Measurements from ENCODE around the gene FCHSD2. TPM values are rescaled to one million over a fixed set of nuclear protein-coding genes. Genes with fewer than 3 reads are reported as not detected.

Gene FCHSD2
- total and polyA plus RNA-seq, 2 donors (not counting 1 experiment from before 2014, with no cell fraction given) = 113 to 189 TPM

DNA sequence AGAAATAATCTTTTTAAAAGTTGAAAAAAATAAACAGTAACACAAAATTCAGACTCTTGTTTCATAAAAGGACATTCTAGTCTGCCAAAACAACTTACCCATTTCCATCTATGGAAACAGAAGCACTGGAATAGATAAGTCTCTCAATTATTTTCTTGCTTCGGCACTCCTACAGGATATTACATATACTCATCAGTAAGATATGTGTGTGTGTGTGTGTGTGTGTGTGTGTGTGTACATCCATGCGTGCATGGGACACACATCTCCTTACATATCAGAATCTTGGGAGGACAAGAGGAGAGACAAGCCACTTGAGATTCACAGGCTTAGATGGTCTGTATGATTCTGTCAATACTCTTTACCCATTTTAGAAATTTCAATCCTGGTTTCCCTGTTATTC is 183.3 kb downstream of the FCHSD2 start:
- ChIA-PET POLR2A (interaction anchor here (0.6 kb wide), 1 partner anchor 123 kb away, joined by 7 read pairs; no protein-coding TSS in a partner anchor), CTCF (no interaction called here)
- TF ChIP-seq, protein P1, sequence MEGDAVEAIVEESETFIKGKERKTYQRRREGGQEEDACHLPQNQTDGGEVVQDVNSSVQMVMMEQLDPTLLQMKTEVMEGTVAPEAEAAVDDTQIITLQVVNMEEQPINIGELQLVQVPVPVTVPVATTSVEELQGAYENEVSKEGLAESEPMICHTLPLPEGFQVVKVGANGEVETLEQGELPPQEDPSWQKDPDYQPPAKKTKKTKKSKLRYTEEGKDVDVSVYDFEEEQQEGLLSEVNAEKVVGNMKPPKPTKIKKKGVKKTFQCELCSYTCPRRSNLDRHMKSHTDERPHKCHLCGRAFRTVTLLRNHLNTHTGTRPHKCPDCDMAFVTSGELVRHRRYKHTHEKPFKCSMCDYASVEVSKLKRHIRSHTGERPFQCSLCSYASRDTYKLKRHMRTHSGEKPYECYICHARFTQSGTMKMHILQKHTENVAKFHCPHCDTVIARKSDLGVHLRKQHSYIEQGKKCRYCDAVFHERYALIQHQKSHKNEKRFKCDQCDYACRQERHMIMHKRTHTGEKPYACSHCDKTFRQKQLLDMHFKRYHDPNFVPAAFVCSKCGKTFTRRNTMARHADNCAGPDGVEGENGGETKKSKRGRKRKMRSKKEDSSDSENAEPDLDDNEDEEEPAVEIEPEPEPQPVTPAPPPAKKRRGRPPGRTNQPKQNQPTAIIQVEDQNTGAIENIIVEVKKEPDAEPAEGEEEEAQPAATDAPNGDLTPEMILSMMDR (IDR thresholded peaks at IDR 0.05) = no peak
- TF ChIP-seq EZH2 (IDR thresholded peaks at IDR 0.05; ENCODE audit: borderline replicate concordance, insufficient read depth, low read depth, low read length, poor library complexity, severe bottlenecking) = no peak
- Histone ChIP-seq H3K79me2 (ENCODE audit: control insufficient read depth, insufficient read depth, low read length) (peaks cover 93% of the 10 kb centered on the region), H3K4me2 (replicated peaks; ENCODE audit: low read depth, low read length, poor library complexity, severe bottlenecking) (no peak overlapping the region), H3K4me3 (ENCODE audit: control extremely low read depth in 1 of 5, extremely low read depth in 1 of 5, insufficient read depth in 1 of 5, low read depth in 2 of 5, low read length in 4 of 5) (no peak overlapping the region), H4K20me1 (ENCODE audit: control insufficient read depth, insufficient read depth, low read length, poor library complexity, severe bottlenecking) (peaks cover 5% of the 10 kb centered on the region), H3K27ac (ENCODE audit: low read length in 2 of 2) (no peak overlapping the region), H3K36me3 (replicated peaks in 1 of 2; ENCODE audit: control extremely low read depth in 1 of 2, control insufficient read depth in 1 of 2, extremely low read depth in 1 of 2, insufficient read depth in 2 of 2, low read length in 1 of 2) (peaks cover 3 to 40% of the 10 kb centered on the region in 2 experiments), H3K9ac (ENCODE audit: low read length) (no peak overlapping the region), H3K27me3 (replicated peaks in 1 of 4; ENCODE audit: control extremely low read depth in 1 of 4, control insufficient read depth in 3 of 4, insufficient read depth in 4 of 4, low read length in 3 of 4) (no peaks in the 10 kb centered on the region), H2AFZ (ENCODE audit: insufficient read depth, low read depth, low read length, poor library complexity, severe bottlenecking) (no peak overlapping the region), H3K9me3 (ENCODE audit: control extremely low read depth in 1 of 3, control insufficient read depth in 2 of 3, insufficient read depth in 1 of 3, low read length in 2 of 3) (no peaks in the 10 kb centered on the region), H3K4me1 (ENCODE audit: control insufficient read depth in 2 of 2, insufficient read depth in 2 of 2, low read length in 2 of 2) (peaks cover 27 to 29% of the 10 kb centered on the region in 2 donors)
- peaks cover 33% of the 10 kb centered on the region for H3K4me1 Mint-ChIP-seq
- no peaks in the 10 kb centered on the region for H3K27me3 Mint-ChIP-seq
- H3K9me3 Mint-ChIP-seq (ENCODE audit: insufficient read depth) = peaks cover 2% of the 10 kb centered on the region
- no peak overlapping the region for H3K4me3 Mint-ChIP-seq
- ATAC-seq (ENCODE audit: low read depth) = no peak
- intact Hi-C loops (cut with micrococcal nuclease) = no loop called here
- WGBS (ENCODE audit: insufficient coverage) = no CpG with 5 or more reads among the region's 2 CpGs
- H3K27ac Mint-ChIP-seq = peak overlapping the region; percentile 61
- no peak for DNase-seq

GRCh38 chr11:72955466-72955865 is 186.7 kb downstream of the FCHSD2 start:
- Histone ChIP-seq H3K27me3 (replicated peaks in 1 of 4; ENCODE audit: control extremely low read depth in 1 of 4, control insufficient read depth in 3 of 4, insufficient read depth in 4 of 4, low read length in 3 of 4) (no peaks in the 10 kb centered on the region), H3K4me3 (ENCODE audit: control extremely low read depth in 1 of 5, extremely low read depth in 1 of 5, insufficient read depth in 1 of 5, low read depth in 2 of 5, low read length in 4 of 5) (no peak overlapping the region), H3K36me3 (replicated peaks in 1 of 2; ENCODE audit: control extremely low read depth in 1 of 2, control insufficient read depth in 1 of 2, extremely low read depth in 1 of 2, insufficient read depth in 2 of 2, low read length in 1 of 2) (peaks cover 3 to 29% of the 10 kb centered on the region in 2 experiments), H3K27ac (ENCODE audit: low read length in 2 of 2) (peak overlapping the region; percentile 20 to 82), H4K20me1 (ENCODE audit: control insufficient read depth, insufficient read depth, low read length, poor library complexity, severe bottlenecking) (peaks cover 5% of the 10 kb centered on the region), H3K79me2 (ENCODE audit: control insufficient read depth, insufficient read depth, low read length) (peaks cover 93% of the 10 kb centered on the region), H3K9me3 (ENCODE audit: control extremely low read depth in 1 of 3, control insufficient read depth in 2 of 3, insufficient read depth in 1 of 3, low read length in 2 of 3) (no peaks in the 10 kb centered on the region), H2AFZ (ENCODE audit: insufficient read depth, low read depth, low read length, poor library complexity, severe bottlenecking) (no peak overlapping the region), H3K9ac (ENCODE audit: low read length) (no peak overlapping the region), H3K4me1 (ENCODE audit: control insufficient read depth in 2 of 2, insufficient read depth in 2 of 2, low read length in 2 of 2) (peaks cover 58 to 59% of the 10 kb centered on the region in 2 donors), H3K4me2 (replicated peaks; ENCODE audit: low read depth, low read length, poor library complexity, severe bottlenecking) (peak overlapping the region; percentile 0)
- peaks cover 62% of the 10 kb centered on the region for H3K4me1 Mint-ChIP-seq
- intact Hi-C loops (cut with micrococcal nuclease) = no loop called here
- no CpG with 5 or more reads among the region's 1 CpG for WGBS (ENCODE audit: insufficient coverage)
- peak overlapping the region; percentile 51 for H3K27ac Mint-ChIP-seq
- H3K9me3 Mint-ChIP-seq (ENCODE audit: insufficient read depth) = peaks cover 2% of the 10 kb centered on the region
- TF ChIP-seq, protein P1 (IDR thresholded peaks at IDR 0.05) = no peak
- TF ChIP-seq EZH2 (IDR thresholded peaks at IDR 0.05; ENCODE audit: borderline replicate concordance, insufficient read depth, low read depth, low read length, poor library complexity, severe bottlenecking) = no peak
- DNase-seq = no peak
- ATAC-seq (ENCODE audit: low read depth) = no peak
- ChIA-PET CTCF (no interaction called here), POLR2A (interaction anchor here (0.5 to 0.6 kb wide), 2 partner anchors 12 to 76 kb away, joined by 3 to 5 read pairs; no protein-coding TSS in a partner anchor)
- no peaks in the 10 kb centered on the region for H3K27me3 Mint-ChIP-seq
- H3K4me3 Mint-ChIP-seq = no peak overlapping the region

All from B cell (primary cell).